ENCODE data around the gene CWC15. TPM values are rescaled to one million over a fixed set of nuclear protein-coding genes. Genes with fewer than 3 reads are reported as not detected.
A peak's percentile ranks its signal among the peaks of the same experiment; 100 is the strongest.

Gene CWC15
- total RNA-seq, 2 experiments from 2014 or later, result 56.5 to 59.1 TPM

DNA sequence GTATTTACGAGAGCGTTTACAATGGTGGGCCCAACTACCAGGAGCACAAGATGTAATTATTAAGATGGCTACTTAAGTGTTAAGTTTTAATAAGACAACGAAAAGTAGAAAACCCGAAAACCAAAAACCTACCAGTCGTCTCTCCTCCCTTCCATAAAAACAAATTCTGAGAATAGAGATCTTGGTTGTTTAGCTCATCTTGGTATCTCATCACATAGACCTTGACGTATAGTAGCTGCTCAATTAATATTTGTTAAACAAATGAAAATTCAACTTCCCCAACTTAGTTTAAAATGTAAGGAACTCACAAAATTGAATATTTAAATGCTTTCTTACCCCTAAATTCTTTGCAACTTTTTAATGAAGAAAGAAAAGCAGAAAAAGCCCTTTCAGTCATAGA is 822 bp upstream of the CWC15 start:
- H3K36me3 Mint-ChIP-seq (ENCODE audit: low read depth), result peaks cover 34% of the 10 kb centered on the region
- H3K9me3 Mint-ChIP-seq, result peaks cover 4% of the 10 kb centered on the region
- H3K27me3 Mint-ChIP-seq, result no peaks in the 10 kb centered on the region
- no peak for DNase-seq
- ChIA-PET POLR2A (interaction anchor here (1.0 to 4.7 kb wide), 9 partner anchors 10 to 816 kb away, joined by 3 to 51 read pairs (median 13); partner anchors contain the start of genes CEP57, ENDOD1, FAM76B and SESN3), CTCF (interaction anchor here (1.4 to 2.4 kb wide), 2 partner anchors 93 to 178 kb away, joined by 5 to 21 read pairs; partner anchors contain the start of gene SRSF8)
- H3K4me3 Mint-ChIP-seq, result peak overlapping the region; percentile 99
- peaks cover 47% of the 10 kb centered on the region for H3K4me1 Mint-ChIP-seq
- peak overlapping the region; percentile 88 for H3K27ac Mint-ChIP-seq

DNA sequence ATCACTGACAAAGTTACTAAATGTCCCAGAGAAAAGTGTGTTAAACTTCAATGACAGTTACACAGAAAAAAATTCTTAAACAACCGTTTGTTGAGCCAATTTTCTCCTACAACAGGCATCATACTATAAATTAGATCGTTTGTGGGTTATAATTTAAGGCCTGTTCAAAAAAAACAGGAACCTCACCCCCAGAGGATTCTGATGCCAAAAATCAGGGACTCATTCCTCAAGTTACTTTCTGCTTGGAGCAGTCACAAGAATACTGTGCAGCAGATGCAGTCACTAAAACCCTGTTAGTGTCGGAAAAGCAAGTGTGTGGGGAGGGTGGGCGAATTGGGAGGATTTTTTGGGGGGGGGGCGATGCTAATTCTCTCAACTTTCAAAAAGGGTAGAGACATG is 657 bp downstream of the CWC15 start:
- Mint-ChIP-seq H3K4me1 (peaks cover 53% of the 10 kb centered on the region), H3K27ac (peak overlapping the region; percentile 59), H3K36me3 (ENCODE audit: low read depth) (peaks cover 48% of the 10 kb centered on the region), H3K27me3 (no peaks in the 10 kb centered on the region), H3K9me3 (peaks cover 4% of the 10 kb centered on the region), H3K4me3 (peak overlapping the region; percentile 99)
- ChIA-PET POLR2A (interaction anchor here (0.6 to 4.7 kb wide), 17 partner anchors 8 to 1417 kb away, joined by 3 to 51 read pairs (median 5); partner anchors contain the start of genes CCDC82, CEP57, ENDOD1 and FAM76B), CTCF (interaction anchor here (0.8 to 2.4 kb wide), 7 partner anchors 95 to 258 kb away, joined by 3 to 21 read pairs (median 4); partner anchors contain the start of genes SESN3 and SRSF8)
- no peak for DNase-seq

DNA sequence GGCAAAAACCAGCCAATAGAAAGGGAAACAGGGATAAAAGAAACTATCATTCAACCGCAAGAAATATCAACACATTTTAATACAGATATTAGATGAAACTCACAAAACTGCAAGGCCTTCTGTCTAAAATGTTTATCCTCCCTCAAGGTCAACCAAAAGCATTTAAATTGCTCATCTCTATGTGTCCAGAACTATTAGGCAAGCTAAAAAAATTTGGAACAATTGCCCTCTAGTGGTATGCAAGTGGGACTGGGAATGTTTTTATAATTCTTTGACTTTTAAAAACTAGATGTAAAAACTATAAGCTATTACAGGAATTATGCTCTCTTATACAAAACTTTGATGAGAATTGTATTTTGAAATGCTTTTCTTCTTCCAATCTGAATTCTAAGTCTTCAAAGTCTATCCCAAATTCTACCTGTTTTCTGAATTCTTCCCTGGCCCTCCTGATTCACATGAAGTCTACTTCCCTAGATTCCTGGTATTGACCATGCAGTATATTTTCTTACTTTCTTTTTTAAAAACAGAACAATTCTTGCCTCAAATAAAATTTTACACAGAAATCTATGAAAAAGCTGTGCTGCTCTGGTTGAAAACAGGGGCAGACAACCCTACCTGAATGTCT is 4.9 kb downstream of the CWC15 start:
- Mint-ChIP-seq H3K4me3 (no peak overlapping the region), H3K27me3 (no peaks in the 10 kb centered on the region), H3K4me1 (peaks cover 26% of the 10 kb centered on the region), H3K36me3 (ENCODE audit: low read depth) (peaks cover 68% of the 10 kb centered on the region), H3K27ac (no peak overlapping the region), H3K9me3 (no peaks in the 10 kb centered on the region)
- DNase-seq, result no peak
- POLR2A ChIA-PET, result interaction anchor here (1.5 kb wide), 1 partner anchor 1422 kb away, joined by 3 read pairs; the partner anchor contains the start of gene JRKL
- CTCF ChIA-PET, result interaction anchor here (0.5 to 1.4 kb wide), 4 partner anchors 9 to 182 kb away, joined by 4 to 7 read pairs (median 4); partner anchors contain the start of gene SRSF8

DNA sequence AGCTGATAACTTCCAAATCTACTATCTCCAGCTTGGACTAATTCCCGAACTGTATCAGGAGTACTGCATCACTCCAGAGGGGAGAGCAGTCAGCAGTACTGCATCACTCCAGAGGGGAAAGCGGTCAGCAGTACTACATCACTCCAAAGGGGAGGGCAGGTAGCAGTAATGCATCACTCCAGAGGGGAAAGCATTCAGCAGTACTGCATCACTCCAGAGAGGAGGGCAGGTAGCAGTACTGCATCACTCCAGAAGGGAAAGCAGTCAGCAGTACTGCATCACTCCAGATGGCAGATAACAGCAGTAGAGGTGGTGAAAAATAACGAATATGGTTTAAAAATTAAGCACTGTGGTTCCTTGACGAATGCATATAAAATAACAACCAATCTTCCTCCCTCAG is 8.4 kb downstream of the CWC15 start:
- POLR2A ChIA-PET, result interaction anchor here (1.4 kb wide), 1 partner anchor 9 kb away, joined by 5 read pairs; the partner anchor contains the start of genes CWC15 and KDM4D
- Mint-ChIP-seq H3K36me3 (ENCODE audit: low read depth) (peaks cover 67% of the 10 kb centered on the region), H3K27me3 (no peaks in the 10 kb centered on the region), H3K9me3 (no peaks in the 10 kb centered on the region), H3K4me3 (no peak overlapping the region), H3K4me1 (peaks cover 8% of the 10 kb centered on the region), H3K27ac (no peak overlapping the region)
- CTCF ChIA-PET, result no interaction called here
- DNase-seq, result no peak

DNA sequence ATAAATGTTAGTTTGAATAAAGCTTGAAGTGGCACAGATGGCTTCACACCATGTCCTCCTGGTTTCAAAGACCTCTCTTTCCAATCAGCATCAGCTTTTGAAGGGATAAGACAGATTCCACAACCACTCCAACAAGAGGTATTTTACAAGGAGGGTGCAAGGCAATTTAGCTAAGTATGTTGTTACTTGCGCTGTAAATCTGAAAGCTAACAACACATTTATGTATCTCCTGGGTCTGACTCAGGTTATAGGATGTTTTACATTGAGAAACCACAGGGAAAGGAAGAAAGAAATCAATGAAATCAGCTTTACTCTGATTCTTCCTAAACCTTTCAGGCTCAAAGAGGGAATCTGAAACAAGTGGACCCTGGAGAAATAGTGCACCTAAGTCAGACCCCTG is 12.1 kb downstream of the CWC15 start:
- POLR2A ChIA-PET, result interaction anchor here (3.9 kb wide), 1 partner anchor 12 kb away, joined by 17 read pairs; the partner anchor contains the start of genes CWC15 and KDM4D
- H3K27me3 Mint-ChIP-seq, result no peaks in the 10 kb centered on the region
- H3K27ac Mint-ChIP-seq, result no peak overlapping the region

DNA sequence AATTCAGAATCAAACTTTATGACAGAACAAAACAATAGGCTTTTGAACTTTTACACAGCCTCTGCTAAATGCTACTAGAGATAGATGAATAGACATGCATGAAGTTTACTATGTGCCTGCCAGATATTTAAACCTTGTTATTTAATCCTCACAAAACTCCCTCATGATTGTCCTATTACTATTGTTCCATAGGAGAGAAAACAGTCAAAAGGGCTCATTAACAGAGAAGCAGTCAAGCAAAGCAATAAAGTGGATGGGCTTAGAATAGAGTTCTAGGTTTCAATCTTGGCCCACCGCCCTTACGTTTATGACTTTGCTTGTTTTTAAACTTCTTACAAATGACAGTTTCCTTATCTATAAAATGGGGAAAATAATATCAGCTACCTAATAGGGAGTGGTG is 12.9 kb downstream of the CWC15 start:
- DNase-seq, result no peak
- Mint-ChIP-seq H3K36me3 (ENCODE audit: low read depth) (peaks cover 37% of the 10 kb centered on the region), H3K9me3 (no peaks in the 10 kb centered on the region), H3K27me3 (no peaks in the 10 kb centered on the region), H3K27ac (no peak overlapping the region), H3K4me1 (no peaks in the 10 kb centered on the region), H3K4me3 (no peak overlapping the region)
- POLR2A ChIA-PET, result interaction anchor here (1.2 to 3.9 kb wide), 2 partner anchors 13 to 32 kb away, joined by 4 to 17 read pairs; partner anchors contain the start of genes CWC15 and KDM4D
- CTCF ChIA-PET, result interaction anchor here (0.7 kb wide), 1 partner anchor 108 kb away, joined by 3 read pairs; no protein-coding TSS in a partner anchor

More for the DNA sequence above, 12.1 kb downstream of the CWC15 start:
- Mint-ChIP-seq H3K36me3 (ENCODE audit: low read depth) (peaks cover 45% of the 10 kb centered on the region), H3K9me3 (no peaks in the 10 kb centered on the region), H3K4me1 (no peaks in the 10 kb centered on the region), H3K4me3 (no peak overlapping the region)
- CTCF ChIA-PET, result no interaction called here
- no peak for DNase-seq

DNA sequence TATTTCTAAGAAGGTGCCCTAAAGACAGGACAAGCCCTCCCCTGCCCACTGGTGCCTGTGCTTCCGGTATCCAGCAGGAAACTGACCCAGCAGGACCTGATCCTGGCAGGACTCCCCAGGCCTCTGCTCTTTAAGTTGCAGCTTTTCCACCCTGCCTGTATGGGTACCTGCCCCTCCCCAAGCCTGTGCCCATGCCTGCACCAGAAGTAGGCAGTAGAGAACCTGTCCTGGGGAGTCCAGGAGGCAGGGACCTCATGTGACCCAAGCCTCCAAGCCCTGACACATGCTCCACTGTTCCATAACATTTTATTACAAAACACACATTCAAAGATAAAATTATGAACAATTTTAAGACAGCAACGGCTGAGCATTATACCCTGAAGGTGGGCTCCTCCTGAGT is 14.2 kb downstream of the CWC15 start:
- ChIA-PET CTCF (interaction anchor here (0.8 kb wide), 1 partner anchor 10 kb away, joined by 3 read pairs; no protein-coding TSS in a partner anchor), POLR2A (interaction anchor here (3.9 kb wide), 1 partner anchor 14 kb away, joined by 17 read pairs; the partner anchor contains the start of genes CWC15 and KDM4D)
- DNase-seq, result no peak
- Mint-ChIP-seq H3K9me3 (no peaks in the 10 kb centered on the region), H3K36me3 (ENCODE audit: low read depth) (peaks cover 25% of the 10 kb centered on the region), H3K4me3 (no peak overlapping the region), H3K4me1 (no peaks in the 10 kb centered on the region), H3K27me3 (peaks cover 1% of the 10 kb centered on the region), H3K27ac (no peak overlapping the region)

DNA sequence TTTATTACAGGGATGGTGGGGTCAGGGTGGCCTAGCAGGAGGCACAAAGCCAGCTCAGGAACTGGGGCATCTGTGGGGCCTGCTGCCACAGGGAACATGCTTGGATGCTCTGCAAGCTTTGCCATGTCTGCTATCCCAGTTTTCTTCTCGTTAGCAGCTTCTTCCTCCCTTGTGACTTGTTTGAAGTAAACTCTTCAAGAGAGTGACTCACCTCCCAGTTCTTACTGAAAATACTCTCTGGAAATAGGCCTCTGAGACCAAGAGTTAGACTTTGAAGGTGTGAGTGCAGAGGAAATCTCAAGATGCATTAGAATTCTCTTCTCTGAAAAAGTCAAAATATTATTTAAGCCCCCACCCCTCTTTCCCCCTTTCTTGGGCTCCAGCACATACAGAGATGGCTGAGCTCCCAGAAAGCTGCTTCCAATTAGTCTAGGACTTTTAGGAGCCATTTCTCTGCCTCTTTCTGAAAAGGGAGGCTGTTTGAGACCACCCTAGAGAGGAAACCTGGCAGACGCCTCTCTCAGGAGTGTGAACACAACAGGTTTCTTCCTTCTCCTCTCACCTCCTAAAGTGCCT is 15.1 kb downstream of the CWC15 start:
- Mint-ChIP-seq H3K27me3 (peaks cover 5% of the 10 kb centered on the region), H3K4me1 (no peaks in the 10 kb centered on the region), H3K4me3 (no peak overlapping the region), H3K27ac (no peak overlapping the region), H3K9me3 (no peaks in the 10 kb centered on the region), H3K36me3 (ENCODE audit: low read depth) (peaks cover 23% of the 10 kb centered on the region)
- DNase-seq, result no peak
- ChIA-PET POLR2A (interaction anchor here (1.0 kb wide), 2 partner anchors 15 to 110 kb away, joined by 3 to 4 read pairs; partner anchors contain the start of genes CWC15 and KDM4D), CTCF (no interaction called here)

DNA sequence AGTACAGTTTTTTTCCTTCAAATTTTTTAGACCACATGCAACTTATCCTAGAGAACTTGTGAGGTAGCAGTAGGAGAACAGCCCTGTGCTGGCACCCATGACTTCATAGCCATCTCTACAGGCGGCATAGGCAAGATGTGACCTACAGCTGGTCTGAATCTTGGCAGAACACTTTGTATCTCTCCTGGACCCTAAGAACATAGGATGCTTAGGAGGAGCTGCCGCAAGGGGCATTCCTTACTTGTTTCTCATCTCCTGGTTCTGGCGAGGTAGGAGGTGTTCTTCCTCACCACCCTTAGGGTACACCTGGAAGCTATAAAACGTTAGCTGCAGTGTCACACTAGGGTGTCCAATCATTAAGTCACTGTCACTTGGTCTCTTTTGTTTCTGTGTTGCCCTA is 16.4 kb downstream of the CWC15 start:
- CTCF ChIA-PET, result no interaction called here
- no peak overlapping the region for H3K27ac Mint-ChIP-seq
- H3K9me3 Mint-ChIP-seq, result no peaks in the 10 kb centered on the region
- H3K27me3 Mint-ChIP-seq, result peaks cover 7% of the 10 kb centered on the region
- no peak for DNase-seq
- H3K36me3 Mint-ChIP-seq (ENCODE audit: low read depth), result peaks cover 14% of the 10 kb centered on the region
- H3K4me1 Mint-ChIP-seq, result no peaks in the 10 kb centered on the region
- H3K4me3 Mint-ChIP-seq, result no peak overlapping the region
- POLR2A ChIA-PET, result no interaction called here

DNA sequence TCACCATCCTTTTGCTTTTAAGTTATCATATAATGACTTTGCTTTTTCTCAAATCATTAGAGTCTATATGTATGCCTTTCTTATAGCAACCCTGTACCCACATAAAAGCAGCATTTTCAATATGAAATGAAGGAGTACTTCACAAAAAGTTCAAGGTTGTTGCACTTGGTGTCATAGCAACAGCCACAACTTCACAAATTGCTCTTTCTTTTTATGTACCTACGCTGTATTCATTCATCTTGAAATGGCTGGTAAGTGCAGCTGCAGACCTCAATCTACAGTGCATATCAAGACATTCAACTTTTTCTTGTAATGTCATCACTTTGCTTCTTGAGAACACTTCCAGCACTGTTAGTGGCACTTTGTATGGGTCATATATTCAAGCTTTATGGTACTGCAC is 18.6 kb downstream of the CWC15 start:
- no peak overlapping the region for H3K27ac Mint-ChIP-seq
- H3K4me3 Mint-ChIP-seq, result no peak overlapping the region
- ChIA-PET CTCF (no interaction called here), POLR2A (no interaction called here)
- peaks cover 7% of the 10 kb centered on the region for H3K27me3 Mint-ChIP-seq
- no peak for DNase-seq
- no peaks in the 10 kb centered on the region for H3K9me3 Mint-ChIP-seq
- H3K4me1 Mint-ChIP-seq, result no peaks in the 10 kb centered on the region
- H3K36me3 Mint-ChIP-seq (ENCODE audit: low read depth), result peaks cover 2% of the 10 kb centered on the region

DNA sequence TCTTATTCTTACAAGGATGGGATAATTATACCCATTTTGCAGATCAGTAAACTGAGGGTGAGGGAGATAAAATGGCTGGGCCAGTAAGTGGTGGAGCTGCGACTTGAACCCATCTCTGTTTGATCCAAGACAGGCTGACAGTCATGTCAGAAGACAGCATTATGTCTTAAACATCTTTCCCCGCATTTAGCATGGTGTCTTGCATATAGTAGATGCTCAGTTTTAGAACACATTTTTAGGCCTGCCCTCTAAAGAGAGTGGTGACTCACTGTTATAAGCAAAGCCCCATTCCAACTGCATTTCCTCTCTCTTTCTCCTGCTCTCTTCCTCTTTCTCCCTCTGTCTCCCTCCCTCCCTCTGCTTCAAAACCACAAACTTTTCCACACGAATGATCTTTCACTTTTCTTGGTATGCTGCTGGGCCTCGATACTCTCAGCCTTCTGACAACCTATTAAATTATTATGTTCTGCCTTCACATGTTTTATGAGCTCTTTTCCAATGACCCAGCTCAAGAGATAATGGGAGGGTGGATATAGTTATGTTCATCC is 25.2 kb downstream of the CWC15 start:
- no peaks in the 10 kb centered on the region for H3K9me3 Mint-ChIP-seq
- H3K4me3 Mint-ChIP-seq, result no peak overlapping the region
- H3K36me3 Mint-ChIP-seq (ENCODE audit: low read depth), result no peaks in the 10 kb centered on the region
- H3K27me3 Mint-ChIP-seq, result peaks cover 4% of the 10 kb centered on the region
- POLR2A ChIA-PET, result no interaction called here
- H3K27ac Mint-ChIP-seq, result no peak overlapping the region
- no peaks in the 10 kb centered on the region for H3K4me1 Mint-ChIP-seq
- CTCF ChIA-PET, result no interaction called here
- DNase-seq, result no peak

DNA sequence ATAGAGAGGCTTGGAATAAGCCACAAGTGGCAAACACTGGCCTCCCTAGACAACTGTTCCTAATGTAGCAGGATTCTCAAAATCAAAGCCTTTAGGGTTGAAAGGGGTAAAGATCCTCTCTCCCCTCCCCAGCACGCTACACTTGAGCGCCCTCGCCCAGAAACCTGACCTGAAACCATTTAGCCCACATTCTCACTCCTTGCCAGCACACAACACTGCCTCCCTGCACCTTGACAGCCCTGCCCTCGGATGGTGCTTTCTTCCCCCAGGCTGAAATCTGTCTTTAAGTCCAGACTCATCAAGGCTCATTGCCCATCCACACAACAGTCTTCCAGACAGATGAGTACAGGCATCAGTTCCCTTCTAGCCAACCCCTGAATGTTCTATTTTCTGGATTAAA is 26.5 kb downstream of the CWC15 start:
- H3K36me3 Mint-ChIP-seq (ENCODE audit: low read depth), result no peaks in the 10 kb centered on the region
- no peaks in the 10 kb centered on the region for H3K4me1 Mint-ChIP-seq
- H3K9me3 Mint-ChIP-seq, result no peaks in the 10 kb centered on the region
- ChIA-PET CTCF (no interaction called here), POLR2A (no interaction called here)
- no peak overlapping the region for H3K27ac Mint-ChIP-seq
- DNase-seq, result no peak
- no peak overlapping the region for H3K4me3 Mint-ChIP-seq
- peaks cover 2% of the 10 kb centered on the region for H3K27me3 Mint-ChIP-seq

DNA sequence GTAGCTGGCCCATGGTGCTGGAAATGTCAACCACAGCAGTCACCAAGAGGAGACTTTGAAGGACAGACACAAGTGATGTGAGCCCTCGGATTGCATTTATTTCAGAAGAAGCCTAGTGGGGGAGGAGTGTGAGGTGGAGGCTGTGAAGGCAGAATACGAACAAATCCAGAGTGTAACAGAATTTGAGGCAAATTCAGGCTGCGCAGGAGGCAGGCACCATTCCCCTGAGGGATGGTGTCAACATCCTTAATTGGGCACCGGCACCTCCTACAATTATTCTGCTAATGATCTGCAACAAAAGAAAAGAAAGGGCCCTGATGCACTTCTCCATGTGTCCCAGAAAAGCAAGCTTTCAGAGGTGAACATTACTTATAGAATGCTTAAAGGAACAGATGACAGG is 32.2 kb downstream of the CWC15 start:
- H3K4me1 Mint-ChIP-seq, result no peaks in the 10 kb centered on the region
- H3K27ac Mint-ChIP-seq, result no peak overlapping the region
- no peak overlapping the region for H3K4me3 Mint-ChIP-seq
- CTCF ChIA-PET, result no interaction called here
- peaks cover 2% of the 10 kb centered on the region for H3K27me3 Mint-ChIP-seq
- POLR2A ChIA-PET, result no interaction called here
- no peak for DNase-seq
- no peaks in the 10 kb centered on the region for H3K9me3 Mint-ChIP-seq
- no peaks in the 10 kb centered on the region for H3K36me3 Mint-ChIP-seq (ENCODE audit: low read depth)
